Stomach (tissue), 9 donors: Measurements from ENCODE around the gene MAP3K5. TPM values are rescaled to one million over a fixed set of nuclear protein-coding genes. Genes with fewer than 3 reads are reported as not detected.

ENCODE experiments used
- DNase-seq, 2 donors: peaks; one replicate each; pipeline versions ENCODE4 v3.0.0 to v3.0.0-alpha.2; 2013 to 2019
- H3K27ac ChIP-seq, 5 donors: fragments of 200-600 bp in 4 of 5; sonication (generic) in 4 of 5; one replicate each; pipeline ENCODE4 v1.5.1; 2013 to 2019; ENCODE audit warnings: mild to moderate bottlenecking in 1 of 5, moderate library complexity in 1 of 5
- H3K27me3 ChIP-seq, 3 donors: fragments of 200-600 bp; sonication (generic); one replicate each; pipeline ENCODE4 v1.5.1; 2017 to 2019; ENCODE audit warnings: mixed run types in 1 of 3
- H3K36me3 ChIP-seq, 4 donors: fragments of 200-600 bp; sonication (generic); 1 replicate in 3 of 4; 2 replicates in 1 of 4; pipeline ENCODE4 v1.5.1; 2016 to 2019
- H3K4me1 ChIP-seq, 4 donors: fragments of 200-600 bp; sonication (generic); one replicate each; pipeline ENCODE4 v1.5.1; 2016 to 2019
- H3K4me3 ChIP-seq, 4 donors: fragments of 200-600 bp; sonication (generic) in 3 of 4; one replicate each; pipeline ENCODE4 v1.5.1; 2016 to 2019; ENCODE audit warnings: mild to moderate bottlenecking in 1 of 4
- H3K9me3 ChIP-seq, 4 donors: fragments of 200-600 bp; sonication (generic); one replicate each; pipeline ENCODE4 v1.5.1; 2016 to 2019
- EP300 ChIP-seq: sonication (generic); formaldehyde crosslinking; IDR thresholded peaks from one replicate; pipeline ENCODE4 v1.6.1; 2017; ENCODE audit warnings: antibody characterized with exemption
- POLR2A ChIP-seq, 4 donors: fragments of 450-650 bp; IDR thresholded peaks; one replicate each; pipeline ENCODE4 v1.6.1; 2016; ENCODE audit warnings: antibody characterized with exemption in 4 of 4, control low read depth in 2 of 4, mild to moderate bottlenecking in 1 of 4, moderate library complexity in 1 of 4
- POLR2AphosphoS5 ChIP-seq, 3 donors: sonication (generic); formaldehyde crosslinking; IDR thresholded peaks; one replicate each; pipeline ENCODE4 v1.6.1; 2016; ENCODE audit warnings: antibody characterized with exemption in 3 of 3
- WGBS, 5 donors: extraction: QIAGEN DNeasy Blood & Tissue Kit in 3 of 5; methylation state at CpG; one replicate each; pipeline versions ENCODE4 v1.1.5 to v1.1.7; 2013 to 2018; 5-methylcytosine and 5-hydroxymethylcytosine counted together
- intact Hi-C: fragments of 100-400 bp; cut with DNase I; formaldehyde crosslinking; loops from one replicate; pipeline ENCODE4 v1.15.1; 2023; ENCODE audit warnings: low total_unique reads
- polyA plus RNA-seq, 3 donors: library from polyadenylated mRNA; stranded (reverse); fragments of 200-250 nt; gene quantifications; one replicate each; pipeline ENCODE4 v1.2.3, GENCODE V29; 2013
- total RNA-seq, 5 donors: library from RNA; depleted of rRNA; stranded (reverse); fragments of >200 nt; gene quantifications; one replicate each; pipeline versions ENCODE4 v1.1.0 to v1.2.3, GENCODE V29; 2014 to 2016
- TF ChIP-seq, protein P1 (sequence below), 7 experiments: fragments of 450-650 bp in 4 of 7; fragments of 200-600 bp in 3 of 7; sonication (generic) in 3 of 7; IDR thresholded peaks; one replicate each; pipeline ENCODE4 v1.5.1; 2016 to 2019; ENCODE audit warnings: antibody characterized with exemption in 7 of 7, control low read depth in 2 of 7, mild to moderate bottlenecking in 1 of 7
- donor health status: healthy with polysubstance abuse.
- donor health status: Bipolar disorder and iron deficiency.
- donor health status: healthy.

Gene MAP3K5
- total and polyA plus RNA-seq, 8 donors = 4.9 to 40.3 (median 23.6) TPM

DNA sequence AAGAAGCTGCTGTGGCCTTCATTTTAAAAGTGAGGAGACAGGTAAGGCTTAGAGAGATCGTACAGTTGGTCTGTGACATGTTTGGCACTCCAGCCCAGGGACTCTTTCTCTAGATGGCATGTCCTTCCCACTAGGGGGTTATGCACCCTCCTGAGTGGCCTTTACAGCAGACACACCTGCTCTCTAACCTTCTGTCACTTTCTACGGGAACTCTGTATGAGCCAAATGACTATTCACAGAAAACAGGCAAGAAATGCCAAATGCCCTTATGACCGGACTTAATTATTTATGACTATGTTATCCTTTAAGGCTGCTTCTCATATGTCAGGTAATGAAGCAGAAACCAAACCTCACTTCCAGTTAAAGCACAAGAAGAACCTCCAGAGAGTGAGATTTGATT lies 91.2 kb downstream of the MAP3K5 start:
- Histone ChIP-seq H3K4me3 (no peak overlapping the region), H3K36me3 (peaks cover 0 to 20% (median 5%) of the 10 kb centered on the region in 4 donors), H3K9me3 (no peaks in the 10 kb centered on the region), H3K27ac (peak overlapping the region in 2 of 5 donors; percentile 15 to 31), H3K27me3 (no peaks in the 10 kb centered on the region), H3K4me1 (peaks cover 6 to 61% (median 36%) of the 10 kb centered on the region in 4 donors)
- TF ChIP-seq EP300 = no peak
- no peak for TF ChIP-seq POLR2A (IDR thresholded peaks at IDR 0.05)
- TF ChIP-seq POLR2AphosphoS5 (IDR thresholded peaks at IDR 0.05) = no peak
- TF ChIP-seq, protein P1, sequence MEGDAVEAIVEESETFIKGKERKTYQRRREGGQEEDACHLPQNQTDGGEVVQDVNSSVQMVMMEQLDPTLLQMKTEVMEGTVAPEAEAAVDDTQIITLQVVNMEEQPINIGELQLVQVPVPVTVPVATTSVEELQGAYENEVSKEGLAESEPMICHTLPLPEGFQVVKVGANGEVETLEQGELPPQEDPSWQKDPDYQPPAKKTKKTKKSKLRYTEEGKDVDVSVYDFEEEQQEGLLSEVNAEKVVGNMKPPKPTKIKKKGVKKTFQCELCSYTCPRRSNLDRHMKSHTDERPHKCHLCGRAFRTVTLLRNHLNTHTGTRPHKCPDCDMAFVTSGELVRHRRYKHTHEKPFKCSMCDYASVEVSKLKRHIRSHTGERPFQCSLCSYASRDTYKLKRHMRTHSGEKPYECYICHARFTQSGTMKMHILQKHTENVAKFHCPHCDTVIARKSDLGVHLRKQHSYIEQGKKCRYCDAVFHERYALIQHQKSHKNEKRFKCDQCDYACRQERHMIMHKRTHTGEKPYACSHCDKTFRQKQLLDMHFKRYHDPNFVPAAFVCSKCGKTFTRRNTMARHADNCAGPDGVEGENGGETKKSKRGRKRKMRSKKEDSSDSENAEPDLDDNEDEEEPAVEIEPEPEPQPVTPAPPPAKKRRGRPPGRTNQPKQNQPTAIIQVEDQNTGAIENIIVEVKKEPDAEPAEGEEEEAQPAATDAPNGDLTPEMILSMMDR (IDR thresholded peaks at IDR 0.05) = no peak
- intact Hi-C loops = no loop called here
- WGBS, 5 donors = 45 to 77% (median 58%) methylated on average over 3 of the region's 3 CpGs
- no peak for DNase-seq

DNA sequence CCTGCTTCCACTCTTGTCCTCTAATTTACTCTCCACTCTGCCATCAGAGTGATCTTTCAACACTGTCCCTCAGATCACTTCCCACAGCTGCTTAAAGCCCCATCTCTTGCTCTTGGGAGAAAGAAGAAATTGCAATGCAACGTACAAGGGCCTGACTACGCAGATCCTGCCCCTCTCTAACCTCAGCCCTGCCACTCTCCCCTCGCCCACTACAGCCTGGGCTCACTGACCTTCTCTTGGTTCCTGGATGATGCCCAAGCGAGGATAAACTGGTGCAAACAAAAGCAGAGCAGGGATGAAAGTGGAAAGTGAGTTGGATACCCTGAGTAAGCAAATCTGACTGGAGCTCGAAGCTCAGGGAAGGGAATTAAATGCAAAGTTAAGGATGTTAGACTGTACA lies 92.9 kb downstream of the MAP3K5 start:
- no peak for DNase-seq
- Histone ChIP-seq H3K27ac (no peak overlapping the region), H3K27me3 (no peaks in the 10 kb centered on the region), H3K4me3 (no peak overlapping the region), H3K9me3 (no peaks in the 10 kb centered on the region), H3K4me1 (peaks cover 6 to 66% (median 38%) of the 10 kb centered on the region in 4 donors), H3K36me3 (peaks cover 0 to 21% (median 9%) of the 10 kb centered on the region in 4 donors)
- TF ChIP-seq POLR2A (IDR thresholded peaks at IDR 0.05) = no peak
- TF ChIP-seq, protein P1 (IDR thresholded peaks at IDR 0.05) = no peak
- no peak for TF ChIP-seq EP300
- TF ChIP-seq POLR2AphosphoS5 (IDR thresholded peaks at IDR 0.05) = no peak
- 55 to 76% (median 61%) methylated on average over 5 of the region's 5 CpGs for WGBS, 5 donors
- intact Hi-C loops = no loop called here

DNA sequence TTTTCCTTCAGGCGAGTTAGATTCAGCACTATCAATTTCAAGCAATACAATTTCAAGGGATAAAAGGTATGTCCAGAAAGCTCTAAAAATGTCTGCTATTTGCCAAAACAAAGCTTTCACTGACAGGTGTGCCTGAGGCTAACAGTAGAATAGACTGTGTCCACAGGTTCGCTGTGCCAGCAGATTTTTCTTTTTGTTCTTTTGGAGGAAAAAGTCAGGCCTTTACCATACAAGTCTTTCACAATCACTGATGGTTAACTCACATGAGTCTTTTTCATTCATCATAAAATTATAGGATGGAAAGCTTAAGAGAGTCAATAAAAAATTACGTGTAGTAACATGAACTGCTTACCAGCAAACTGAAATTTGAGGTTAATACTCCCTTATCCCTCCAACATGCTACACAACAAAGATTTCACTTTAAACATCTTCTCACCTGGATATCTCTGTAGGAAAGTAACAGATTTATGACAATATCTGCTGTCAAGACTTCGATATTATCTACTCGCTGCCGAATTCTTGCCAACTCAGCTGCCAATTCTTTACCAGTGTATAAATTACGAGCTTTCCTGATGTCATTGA lies 95.4 kb downstream of the MAP3K5 start:
- WGBS, 5 donors = 40 to 79% (median 57%) methylated on average over 7 of the region's 7 CpGs
- intact Hi-C loops = no loop called here
- H3K4me3 ChIP-seq = no peak overlapping the region
- peak overlapping the region in 3 of 5 donors; percentile 13 to 47 (median 30) for H3K27ac ChIP-seq
- H3K4me1 ChIP-seq = peaks cover 6 to 50% (median 30%) of the 10 kb centered on the region in 4 donors
- H3K27me3 ChIP-seq = no peaks in the 10 kb centered on the region
- peaks cover 0 to 43% (median 21%) of the 10 kb centered on the region in 4 donors for H3K36me3 ChIP-seq
- no peak for DNase-seq
- H3K9me3 ChIP-seq = no peaks in the 10 kb centered on the region
- no peak for TF ChIP-seq EP300
- TF ChIP-seq POLR2A (IDR thresholded peaks at IDR 0.05) = no peak
- TF ChIP-seq POLR2AphosphoS5 (IDR thresholded peaks at IDR 0.05) = no peak
- TF ChIP-seq, protein P1 (IDR thresholded peaks at IDR 0.05) = no peak

DNA sequence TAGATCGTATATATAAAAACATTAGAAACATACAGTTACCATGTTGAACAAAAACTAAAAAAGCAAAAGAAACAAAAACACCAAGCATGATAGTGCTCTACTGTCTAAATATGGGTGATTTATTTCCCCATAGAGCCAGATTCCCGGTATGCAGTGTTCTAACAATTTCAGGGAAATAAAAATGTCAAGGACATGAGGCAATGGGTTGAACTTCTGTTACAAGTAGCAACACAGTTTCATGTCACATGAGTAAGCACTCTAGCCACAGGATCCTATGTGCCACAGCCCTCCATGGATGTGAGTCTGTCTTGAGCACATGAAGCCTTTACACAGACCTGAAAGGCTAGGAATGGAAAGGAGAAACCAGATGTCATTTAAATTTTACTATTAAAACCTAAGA lies 96.0 kb downstream of the MAP3K5 start:
- 46 to 74% (median 61%) methylated on average over 2 of the region's 2 CpGs for WGBS, 5 donors
- TF ChIP-seq POLR2A (IDR thresholded peaks at IDR 0.05) (no peak), POLR2AphosphoS5 (IDR thresholded peaks at IDR 0.05) (peak in 2 of 3 donors; percentile 28 to 71), EP300 (no peak)
- TF ChIP-seq, protein P1 (IDR thresholded peaks at IDR 0.05) = no peak
- H3K36me3 ChIP-seq = peaks cover 0 to 45% (median 22%) of the 10 kb centered on the region in 4 donors
- H3K4me3 ChIP-seq = no peak overlapping the region
- H3K4me1 ChIP-seq = peaks cover 6 to 43% (median 27%) of the 10 kb centered on the region in 4 donors
- peak overlapping the region in 4 of 5 donors; percentile 2 to 47 (median 22) for H3K27ac ChIP-seq
- intact Hi-C loops = no loop called here
- no peaks in the 10 kb centered on the region for H3K27me3 ChIP-seq
- no peak for DNase-seq
- no peaks in the 10 kb centered on the region for H3K9me3 ChIP-seq
